SKM-1 (cell line): ENCODE measurements around the gene ZFAND2B.
"Not testable (repeated sequence)": the region's sequence is repeated elsewhere in the genome, so short reads cannot be mapped to it uniquely, and the experiment has no call there.

Source experiments
- DNase-seq: peaks from one replicate; lab custom pipeline; 2025; ENCODE audit not compliant: unreplicated experiment; lab: John Stamatoyannopoulos, UW

ZFAND2B gene

DNA sequence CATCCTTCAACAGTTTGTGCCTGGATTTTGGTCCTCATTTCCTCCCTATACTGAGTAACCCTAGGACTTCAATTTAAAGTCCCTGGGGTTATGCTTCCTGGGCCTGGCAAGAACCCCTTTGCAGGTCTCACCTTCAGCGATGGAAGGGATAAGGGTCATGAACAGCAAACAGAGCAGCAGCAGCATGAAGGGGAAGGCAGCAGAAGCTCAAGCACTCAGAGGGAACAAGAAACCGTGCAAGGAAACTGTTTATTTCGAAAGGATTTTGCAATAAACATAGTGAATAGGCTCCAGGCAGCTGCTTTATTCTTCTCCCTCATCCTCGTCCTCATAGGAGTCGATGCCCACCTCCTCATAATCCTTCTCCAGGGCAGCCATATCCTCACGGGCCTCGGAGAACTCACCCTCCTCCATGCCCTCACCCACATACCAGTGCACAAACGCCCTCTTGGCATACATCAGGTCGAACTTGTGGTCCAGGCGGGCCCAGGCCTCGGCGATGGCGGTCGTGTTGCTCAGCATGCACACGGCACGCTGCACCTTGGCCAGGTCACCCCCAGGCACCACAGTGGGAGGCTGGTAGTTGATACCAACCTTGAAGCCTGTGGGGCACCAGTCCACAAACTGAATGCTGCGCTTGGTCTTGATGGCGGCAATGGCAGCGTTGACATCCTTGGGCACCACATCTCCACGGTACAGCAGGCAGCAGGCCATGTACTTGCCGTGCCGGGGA, 43.6 kb downstream of the ZFAND2B start:
- no peak for DNase-seq

DNA sequence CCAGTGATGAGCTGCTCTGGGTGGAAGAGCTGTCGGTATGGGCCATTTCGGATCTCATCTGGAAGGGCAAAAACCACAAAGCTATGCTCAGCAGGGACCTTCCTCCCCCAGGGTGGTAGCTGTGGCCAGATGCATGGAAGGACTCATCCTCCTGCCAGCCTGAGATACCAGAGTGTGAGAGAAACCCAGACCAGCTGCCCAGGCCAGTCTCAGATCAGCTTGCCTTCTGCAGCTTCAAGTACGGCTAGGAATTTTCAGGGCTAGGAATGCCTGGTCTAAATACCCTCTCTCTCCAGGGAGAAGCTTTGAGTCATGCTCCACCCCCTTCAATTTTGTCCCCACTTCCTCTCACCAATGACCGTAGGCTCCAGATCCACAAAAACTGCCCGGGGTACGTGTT, 45.1 kb downstream of the ZFAND2B start:
- DNase-seq, result no peak

DNA sequence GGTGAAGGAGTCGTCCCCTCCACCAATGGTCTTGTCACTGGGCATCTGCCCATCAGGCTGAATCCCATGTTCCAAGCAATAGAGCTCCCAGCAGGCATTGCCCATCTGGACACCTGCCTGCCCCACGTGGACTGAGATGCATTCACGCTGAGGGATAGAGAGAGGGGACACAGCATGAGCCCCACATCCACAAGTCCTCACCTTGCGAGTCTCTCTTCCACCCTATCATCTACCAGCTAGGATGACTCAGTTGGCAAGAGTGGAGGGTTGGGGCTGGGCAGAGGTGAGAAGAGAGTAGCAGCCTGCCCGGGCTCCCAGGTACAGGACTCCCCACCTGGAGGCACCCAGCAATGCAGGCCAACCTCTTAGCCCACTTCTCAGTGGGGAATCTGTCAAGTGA, 45.5 kb downstream of the ZFAND2B start:
- no peak for DNase-seq

DNA sequence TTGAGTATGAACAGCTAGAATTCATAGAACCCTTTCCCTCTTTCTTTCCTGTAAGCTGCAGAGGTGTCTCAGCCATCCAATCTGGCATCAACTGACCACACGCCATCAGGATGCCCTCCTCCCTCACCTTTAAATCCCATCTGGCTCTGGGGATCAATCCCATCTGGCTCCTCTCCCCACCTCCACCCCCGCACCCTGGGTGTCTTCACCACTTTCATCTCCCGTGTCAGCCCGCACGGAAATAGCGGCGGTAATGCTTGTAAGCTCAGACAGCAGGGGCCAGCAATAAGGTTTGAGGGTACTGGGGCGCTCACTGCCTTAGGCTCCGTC, 46.0 kb downstream of the ZFAND2B start:
- DNase-seq, result no peak

DNA sequence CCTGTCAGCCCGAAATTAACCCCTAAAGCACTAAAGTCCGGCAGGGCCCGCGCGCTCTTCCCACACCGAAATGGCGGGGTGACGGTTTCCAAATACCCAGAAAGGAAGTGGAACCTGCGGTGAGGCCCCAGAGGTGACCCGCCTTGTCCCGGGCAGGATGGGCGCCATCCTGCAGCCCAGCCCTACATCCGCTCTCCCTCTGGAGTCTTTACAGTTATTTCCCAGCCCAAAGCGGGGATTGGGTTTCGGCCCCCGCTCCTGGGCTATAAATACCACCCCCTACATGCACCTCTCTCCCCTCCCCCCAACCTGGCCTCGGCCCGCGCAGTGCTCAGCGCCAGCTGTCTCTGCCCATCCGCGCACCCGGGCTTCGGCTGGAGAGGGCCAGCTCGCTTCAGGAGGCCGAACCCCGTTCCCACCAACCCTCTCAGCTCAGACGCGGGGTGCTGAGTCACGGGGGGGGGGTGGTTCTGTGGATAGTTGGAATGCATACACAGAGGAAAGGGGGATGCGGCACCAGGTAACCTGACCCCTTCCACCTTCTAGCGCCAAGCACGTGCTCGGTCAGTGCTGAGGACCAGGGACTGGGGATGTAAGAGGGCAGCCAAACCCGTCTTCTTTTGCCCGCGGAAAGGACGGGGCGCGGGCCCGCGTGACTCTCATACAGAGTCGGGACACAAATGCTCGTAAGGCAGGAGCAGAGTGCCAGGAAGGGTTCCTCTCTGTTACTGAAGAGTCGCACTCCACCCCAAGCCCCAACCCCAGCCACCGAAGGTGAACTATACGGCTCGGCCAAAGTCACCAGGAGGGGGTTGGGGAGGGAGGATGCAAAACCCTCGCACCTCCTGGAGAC, 46.5 kb downstream of the ZFAND2B start, which contains the start of gene TUBA4B:
Gene TUBA4B, plus strand, starts transcription at position 344 of the 853 bp plus-strand sequence. Its CDS starts 165 bp downstream, at position 509.
- peak; percentile 27 for DNase-seq

DNA sequence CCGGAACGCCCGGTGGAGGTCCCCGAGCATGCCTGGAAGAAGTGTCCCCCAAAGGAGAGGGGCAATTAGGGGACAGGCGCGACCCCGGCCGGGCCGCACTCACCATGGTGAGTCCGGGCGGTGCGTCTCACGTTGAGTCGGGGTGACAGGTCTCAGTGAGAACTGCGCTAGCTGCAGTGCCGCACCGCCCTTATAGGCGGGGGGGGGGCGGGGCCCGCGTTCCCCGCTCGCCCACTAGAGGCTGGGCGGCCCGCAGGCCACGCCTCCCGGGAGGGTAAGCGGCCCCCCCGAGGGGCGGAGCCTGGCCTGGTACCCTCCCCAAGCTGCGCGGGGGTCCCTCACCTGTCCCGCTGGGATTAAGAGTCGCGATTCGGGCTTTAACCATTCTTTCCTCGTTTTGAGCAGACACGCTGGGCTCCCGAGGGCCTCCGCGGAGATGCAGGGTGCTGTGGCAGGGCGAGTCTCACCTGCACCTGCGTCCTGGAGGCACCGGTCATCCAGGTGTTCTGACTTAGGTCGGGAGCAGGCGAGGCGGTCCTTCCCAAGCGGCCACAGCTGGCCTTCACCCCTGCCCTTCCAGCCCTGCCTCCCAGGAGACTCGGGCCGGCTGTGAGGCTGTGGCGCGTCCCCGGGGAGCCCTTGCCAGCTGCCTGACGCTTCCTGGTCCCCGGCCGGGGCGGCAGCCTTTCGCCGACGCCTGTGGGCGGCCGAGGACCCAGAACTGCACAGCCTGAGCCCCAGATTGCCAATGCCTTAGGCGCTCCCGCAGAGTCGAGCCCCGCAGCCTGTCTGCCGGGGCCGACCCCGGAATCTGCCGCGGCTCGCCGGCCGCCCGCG, 47.4 kb downstream of the ZFAND2B start, which contains the start of gene TUBA4A:
Gene TUBA4A, minus strand, starts transcription at position 166 of the 837 bp plus-strand sequence. Its CDS starts 60 bp downstream, at position 106.
- peak; percentile 56 for DNase-seq

DNA sequence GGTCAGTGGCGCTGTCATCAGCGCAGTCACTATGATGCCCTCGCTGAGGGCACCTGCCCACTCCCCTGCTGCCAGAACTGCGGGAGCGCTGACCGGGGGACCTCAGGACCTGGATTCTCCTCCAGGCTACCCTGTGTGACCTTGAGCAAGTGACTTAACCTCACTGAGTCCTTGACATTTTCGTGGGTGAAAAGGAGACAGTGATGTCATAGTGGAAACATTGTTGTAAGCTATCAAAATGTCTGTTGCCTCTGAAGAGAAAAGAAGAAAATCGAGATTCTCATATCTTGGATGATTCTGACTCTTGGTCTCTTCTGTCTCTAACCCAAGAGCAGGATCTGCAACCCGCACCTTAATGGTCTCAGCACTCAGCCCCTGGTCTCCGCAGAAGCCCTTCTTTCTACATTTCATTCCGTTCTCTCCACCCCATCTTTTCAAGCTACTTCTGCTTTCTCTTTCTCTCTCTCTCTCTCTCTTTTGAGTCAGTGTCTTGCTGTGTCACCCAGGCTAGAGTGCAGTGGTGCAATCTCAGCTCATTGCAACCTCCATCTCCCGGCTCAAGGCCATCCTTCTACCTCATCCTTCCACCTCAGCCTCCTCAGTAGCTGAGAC, 48.1 kb downstream of the ZFAND2B start:
- peak; percentile 65 for DNase-seq

DNA sequence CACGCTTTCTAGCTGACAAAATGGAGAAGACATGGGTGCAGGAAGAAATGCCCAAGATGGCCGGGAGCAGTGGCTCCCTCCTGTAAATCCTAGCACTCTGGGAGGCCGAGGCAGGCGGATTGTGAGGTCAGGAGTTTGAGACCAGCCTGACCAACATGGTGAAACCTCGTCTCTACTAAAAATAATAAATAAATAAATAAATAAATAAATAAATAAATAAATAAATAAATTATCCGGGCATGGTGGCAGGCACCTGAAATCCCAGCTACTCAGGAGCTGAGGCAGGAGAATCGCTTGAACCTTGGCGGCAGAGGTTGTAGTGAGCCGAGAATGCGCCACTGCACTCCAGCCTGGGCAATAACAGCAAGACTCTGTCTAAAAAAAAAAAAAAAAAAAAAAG, 52.4 kb downstream of the ZFAND2B start:
- not testable (repeated sequence) for DNase-seq
